Activated CD4-positive, alpha-beta T cell treated with anti-CD3 and anti-CD28 coated beads for 48 hours (primary cell): Measurements from ENCODE around the gene JPH2.
"Not testable (repeated sequence)": the region's sequence is repeated elsewhere in the genome, so short reads cannot be mapped to it uniquely, and the experiment has no call there.

Source experiments
- DNase-seq: peaks from one replicate; pipeline ENCODE4 v3.0.0-alpha.2; 2020

Gene JPH2

DNA sequence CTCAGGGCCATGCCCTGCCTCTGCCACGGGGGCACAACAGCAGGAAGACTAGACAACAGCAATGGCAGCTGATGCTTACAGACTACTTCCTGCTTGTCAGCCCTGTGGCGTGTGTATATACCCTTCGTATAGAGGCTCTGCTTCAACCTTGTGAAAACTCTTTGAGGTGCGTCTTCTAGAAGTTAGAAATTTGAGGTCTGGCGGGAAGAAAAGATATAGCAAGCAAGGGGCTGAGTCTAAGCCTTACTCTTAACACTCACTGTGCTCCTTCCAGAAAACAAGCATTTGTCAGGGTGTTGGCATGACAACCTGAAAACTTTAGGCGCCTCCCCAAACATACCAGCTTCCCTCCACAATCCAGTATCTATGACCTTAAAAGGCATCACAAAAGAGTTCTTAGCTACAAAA, 33.3 kb downstream of the JPH2 start:
- no peak for DNase-seq

DNA sequence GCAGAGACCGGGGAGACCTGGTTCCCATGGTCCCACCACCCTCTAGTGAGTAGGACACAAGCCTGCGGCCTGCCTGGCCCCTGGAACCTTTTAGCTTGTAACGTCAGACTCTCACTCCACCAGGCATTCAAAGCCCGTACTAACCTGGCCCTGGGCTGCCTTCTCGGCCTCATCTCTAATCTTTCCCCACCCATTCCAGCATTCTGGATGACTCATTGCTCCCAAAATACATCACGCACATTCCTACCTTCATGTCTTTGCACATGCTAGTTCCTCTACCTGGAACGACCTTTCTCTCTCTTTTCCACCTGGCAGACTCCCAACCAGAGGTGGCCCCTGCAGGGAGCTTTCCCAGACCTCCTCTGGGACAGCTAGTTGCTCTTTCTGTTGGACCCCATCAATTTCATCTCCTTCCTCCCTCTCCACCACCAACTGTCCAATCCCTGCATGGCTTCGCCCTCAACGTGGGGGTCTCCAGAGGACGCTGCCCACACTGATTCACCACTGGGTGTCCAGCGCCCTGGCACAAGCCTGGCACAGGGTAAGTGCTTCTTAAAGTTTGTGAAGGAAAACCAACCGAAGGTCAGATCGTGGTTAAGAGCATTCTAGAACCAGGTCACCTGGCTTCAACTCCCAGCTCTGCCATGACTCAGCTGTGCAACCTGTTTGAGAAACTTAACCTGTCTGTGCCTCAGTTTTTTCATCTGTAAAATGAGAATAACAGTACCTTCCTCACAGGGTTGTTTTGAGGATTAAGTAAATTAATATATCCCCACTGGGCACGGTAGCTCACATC, 35.2 kb downstream of the JPH2 start:
- DNase-seq, result no peak

DNA sequence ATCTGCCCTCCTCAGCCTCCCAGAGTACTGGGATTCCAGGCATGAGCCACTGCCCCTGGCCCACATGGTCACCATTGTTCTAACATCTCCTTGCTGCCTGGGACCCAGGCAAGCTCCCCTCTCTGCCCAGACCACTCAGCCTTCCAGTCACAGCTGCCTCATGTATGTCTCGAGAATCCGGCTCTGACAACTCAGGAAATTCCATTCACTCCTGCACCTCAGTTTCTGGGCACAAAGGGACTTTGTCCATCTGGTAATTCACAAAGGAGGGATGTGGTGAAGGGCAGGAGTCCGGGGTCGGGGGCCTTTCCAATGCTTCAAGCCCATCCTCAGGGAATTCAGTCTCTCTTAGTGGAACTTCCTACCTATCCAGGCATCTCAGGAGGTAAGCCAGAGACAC, 40.7 kb downstream of the JPH2 start:
- DNase-seq, result no peak

DNA sequence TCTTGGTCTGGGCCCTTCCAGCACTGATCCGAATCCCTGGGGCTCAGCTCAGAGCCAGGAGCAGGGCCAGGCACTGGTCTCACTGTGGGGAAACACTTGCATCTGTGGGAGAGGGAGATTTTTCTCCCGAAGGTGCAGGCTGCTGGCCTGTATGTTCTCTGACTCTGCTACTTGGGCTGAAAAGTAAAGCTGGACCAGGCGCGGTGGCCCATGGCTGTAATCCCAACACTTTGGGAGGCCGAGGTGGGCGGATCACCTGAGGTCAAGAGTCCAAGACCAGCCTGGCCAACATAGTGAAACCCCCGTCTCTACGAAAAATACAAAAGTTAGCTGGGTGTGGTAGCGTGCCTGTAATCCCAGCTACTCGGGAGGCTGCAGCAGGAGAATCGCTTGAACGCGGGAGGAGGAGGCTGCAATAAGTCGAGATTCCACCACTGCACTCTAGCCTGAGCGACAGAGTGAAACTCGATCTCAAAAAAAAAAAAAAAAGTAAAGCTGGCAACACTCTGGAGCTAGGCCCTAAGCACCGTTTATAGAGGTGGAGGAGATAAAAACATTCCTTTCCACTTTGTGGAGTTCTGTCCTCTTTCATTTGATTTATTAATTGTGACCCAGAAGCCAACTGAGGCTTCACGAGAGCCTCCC, 41.7 kb downstream of the JPH2 start:
- no peak for DNase-seq

DNA sequence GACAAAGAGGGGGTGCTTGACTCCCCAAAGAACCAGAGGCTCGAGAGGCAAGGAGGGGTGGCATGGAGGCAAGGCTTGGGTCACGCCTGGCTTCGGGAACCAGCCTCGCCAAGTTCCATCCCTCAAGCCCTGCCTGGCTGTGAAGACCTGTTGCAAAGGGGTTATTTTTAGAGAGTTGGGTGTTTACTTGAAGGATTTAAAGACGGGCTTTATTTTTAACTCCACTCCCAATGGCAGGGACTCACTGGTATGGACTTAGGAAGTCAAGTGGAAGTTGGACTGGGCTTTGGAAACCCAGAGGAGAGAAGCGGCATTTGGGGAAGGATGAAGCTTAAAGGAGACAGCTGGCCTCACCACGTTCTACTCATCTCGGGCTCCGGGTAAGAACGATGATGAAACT, 43.1 kb downstream of the JPH2 start:
- DNase-seq, result no peak

DNA sequence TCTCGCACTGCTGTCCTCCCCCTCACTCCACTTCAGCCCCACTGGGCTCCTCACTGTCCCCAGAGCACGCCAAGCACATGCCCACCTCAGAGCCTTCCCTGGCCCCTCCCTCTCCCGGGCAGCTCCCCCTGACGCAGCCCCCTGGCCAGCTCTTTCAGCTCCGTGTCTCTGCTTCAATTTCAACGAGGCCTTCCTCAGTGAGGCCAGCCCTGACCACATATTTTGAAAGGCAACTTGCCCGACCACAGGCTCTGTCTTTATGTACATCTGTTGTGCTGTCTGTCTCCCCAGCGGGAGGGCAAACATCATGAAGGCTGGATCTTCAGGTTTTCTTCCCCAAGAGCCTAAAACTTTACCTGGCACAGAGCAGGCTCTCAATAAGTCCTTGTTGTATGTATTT, 44.6 kb downstream of the JPH2 start:
- DNase-seq, result no peak

DNA sequence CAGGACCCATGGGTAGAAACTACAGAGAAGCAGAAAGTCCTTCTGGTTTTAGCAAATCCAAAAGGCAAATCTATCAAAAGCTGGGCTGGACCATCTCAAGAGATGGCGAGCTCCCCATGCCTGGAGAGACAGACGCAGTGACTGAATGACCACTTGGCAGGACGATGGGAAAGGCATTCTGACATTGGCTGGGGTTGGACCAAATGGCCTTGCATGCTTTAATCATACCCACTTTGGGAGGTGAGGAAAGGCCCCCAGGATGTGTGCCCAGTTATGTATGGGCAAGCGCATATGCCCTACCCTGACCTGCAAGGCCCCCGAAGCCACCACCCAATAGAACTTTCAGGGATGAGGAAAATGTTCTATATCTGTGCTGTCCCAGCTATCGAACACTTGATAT, 45.1 kb downstream of the JPH2 start:
- DNase-seq, result no peak

DNA sequence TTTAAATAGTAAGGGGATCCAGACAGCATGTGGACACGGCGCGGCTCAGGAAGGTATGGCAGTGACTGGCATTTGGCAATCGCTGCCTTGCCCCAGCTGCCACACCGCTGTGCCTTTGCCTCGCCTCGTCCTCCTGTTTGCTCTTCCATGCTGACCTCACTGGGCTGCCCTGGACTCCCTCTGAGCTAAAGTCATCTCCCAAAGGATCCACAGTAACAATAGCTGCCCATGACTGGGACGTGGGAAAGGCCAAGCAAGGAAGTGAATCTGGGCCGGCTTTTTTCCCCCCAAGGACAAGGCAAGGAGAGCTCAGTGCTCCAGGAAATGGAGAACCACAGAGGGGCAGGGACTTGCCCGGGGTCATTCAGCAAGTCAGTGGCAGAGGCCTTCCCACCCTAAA, 48.1 kb downstream of the JPH2 start:
- DNase-seq, result no peak

DNA sequence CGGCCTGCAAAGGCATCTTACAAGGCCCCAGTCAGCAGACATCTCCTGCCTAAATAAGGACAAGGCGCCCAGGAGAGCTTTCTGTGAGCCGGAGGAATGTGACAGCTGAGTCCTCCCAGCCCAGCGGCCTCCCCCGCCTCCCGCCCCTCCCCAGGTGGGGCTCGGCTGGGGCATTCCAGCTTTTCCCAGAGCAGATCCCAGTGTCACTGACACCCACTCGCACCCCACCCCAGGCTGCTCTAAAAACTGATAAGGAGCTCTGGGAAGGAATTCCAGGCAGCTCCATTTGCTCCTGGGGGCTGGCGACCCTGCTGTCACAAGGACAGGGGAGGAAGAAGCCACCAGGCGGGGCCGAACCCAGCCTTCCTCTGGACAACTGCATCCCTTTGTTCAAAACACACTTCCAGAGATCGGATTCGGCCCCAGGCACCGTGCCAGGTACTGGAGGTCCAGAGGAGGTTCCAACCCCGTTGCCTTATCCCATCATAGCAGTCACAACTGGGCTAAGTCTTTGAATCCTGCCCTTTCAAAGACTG, 49.7 kb downstream of the JPH2 start:
- DNase-seq, result no peak

DNA sequence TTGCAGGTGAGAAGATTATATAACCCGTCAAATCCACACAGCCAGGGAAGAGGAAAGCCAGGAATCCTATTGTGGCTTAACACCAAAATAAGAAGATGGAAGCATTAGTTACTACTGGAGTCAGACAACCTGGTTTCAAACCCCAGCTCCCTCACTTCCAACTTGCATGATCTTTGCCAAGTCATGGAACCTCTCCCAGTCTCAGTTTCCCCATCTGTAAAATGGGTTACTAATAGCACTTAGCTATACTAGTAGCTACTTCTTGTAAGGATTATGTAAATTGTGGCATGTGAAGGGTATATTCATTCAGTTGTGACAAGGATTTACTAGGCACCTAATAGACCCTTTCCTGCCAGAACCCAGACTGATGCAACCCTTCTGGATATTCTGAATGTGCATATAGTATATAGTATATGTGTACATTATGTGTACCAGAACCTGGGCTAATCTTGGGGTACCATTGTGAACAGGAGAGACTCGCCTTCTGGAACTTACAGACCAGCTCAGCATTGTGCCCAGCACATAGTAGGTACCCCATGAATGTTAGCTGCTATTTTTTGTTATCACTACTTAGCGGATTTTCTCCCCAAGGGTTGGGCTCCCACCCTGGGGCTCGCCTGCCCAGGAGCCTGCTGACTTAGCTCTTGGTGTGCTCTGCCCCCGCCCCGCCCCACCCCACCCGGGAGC, 50.3 kb downstream of the JPH2 start:
- no peak for DNase-seq

DNA sequence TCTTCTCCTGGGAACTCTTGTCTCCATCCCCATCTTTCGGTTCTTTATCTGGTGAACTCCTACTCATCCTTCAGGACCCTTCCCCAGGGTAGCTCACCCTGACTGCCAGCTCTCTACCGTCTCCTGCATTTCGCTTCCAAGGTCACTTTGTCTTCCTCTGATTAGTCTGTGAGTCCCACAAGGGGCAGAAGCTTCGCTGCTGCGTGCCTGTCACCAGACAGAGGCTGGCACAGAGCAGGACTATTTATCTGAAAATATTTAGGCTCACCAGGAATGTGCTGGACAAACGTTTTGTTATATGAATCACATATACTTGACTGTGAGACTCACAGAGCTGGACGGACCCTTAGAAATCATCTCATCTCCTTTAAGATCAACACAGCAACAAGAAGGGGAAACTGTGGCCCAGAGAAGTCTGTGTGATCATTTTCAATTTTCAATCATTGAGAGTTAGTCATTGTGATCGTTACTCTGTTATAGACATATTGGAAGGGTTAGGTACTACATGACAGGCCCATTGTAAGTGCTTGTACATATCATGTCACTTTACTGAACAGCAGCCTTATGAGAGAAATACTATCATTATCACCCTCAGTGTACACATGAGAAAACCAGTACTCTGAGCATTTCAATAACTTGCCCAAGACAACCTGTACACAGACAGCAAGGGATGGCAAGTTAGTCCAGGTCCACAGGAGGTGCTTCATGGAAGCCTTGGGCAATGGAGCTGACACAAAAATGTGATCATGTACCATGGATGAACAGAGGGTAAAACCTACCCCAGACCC, 51.4 kb downstream of the JPH2 start:
- no peak for DNase-seq

DNA sequence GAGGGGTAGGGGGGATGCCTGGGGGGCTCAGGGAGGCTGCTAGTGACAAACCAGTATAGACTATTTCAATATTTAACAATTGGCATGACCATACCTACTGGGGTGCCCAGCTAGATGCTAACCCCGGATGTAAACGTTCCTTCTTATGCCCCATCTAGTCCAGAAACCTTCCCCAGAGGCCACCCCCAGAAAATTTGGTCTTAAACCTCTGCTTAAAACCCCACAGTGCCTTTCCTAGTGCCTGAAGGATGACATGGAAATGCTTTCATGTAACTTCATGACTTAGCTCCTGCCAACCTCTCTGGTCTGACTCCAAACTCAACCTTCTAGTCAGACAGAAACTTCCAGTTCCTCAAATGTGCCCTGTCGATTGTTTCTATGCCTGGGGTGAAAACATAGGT, 52.0 kb downstream of the JPH2 start:
- peak; percentile 27 for DNase-seq

DNA sequence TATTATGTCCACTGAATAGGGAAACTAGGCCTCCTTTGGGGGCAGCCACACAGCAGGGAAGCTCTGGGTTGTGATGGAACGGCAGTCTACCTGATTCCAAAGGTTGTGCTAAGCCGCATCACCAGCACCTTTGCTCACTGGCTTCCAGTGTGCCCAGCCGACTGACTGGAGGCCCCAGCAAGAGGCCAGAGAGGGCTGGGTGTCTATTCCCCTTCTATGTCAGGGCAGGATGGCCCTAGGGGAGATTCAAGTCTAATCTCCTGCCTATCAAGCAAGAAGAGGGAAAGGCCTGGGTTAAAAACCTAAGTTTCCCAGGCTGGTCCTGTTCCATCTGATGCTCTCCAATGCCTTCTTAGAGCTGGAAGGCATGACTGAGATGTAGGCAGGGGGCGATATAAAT, 53.6 kb downstream of the JPH2 start:
- no peak for DNase-seq

DNA sequence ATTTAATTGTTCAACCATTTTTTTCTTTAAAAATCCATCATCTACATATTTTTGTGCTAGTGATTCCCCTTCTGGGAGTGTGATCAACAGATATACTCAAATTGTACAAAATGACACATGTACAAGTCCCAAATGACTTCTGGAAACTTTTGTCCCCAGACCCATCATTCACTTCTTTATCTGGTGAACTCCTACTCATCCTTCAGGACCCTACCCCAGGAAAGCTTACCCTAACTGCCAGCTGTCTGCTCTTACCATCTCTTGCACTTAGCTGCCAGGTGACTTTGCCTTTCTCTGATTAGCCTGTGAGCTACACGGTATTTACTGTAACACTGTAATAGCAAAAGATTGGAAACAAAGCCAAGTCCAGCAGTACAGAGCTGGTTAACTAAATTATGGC, 55.3 kb downstream of the JPH2 start:
- DNase-seq, result no peak

DNA sequence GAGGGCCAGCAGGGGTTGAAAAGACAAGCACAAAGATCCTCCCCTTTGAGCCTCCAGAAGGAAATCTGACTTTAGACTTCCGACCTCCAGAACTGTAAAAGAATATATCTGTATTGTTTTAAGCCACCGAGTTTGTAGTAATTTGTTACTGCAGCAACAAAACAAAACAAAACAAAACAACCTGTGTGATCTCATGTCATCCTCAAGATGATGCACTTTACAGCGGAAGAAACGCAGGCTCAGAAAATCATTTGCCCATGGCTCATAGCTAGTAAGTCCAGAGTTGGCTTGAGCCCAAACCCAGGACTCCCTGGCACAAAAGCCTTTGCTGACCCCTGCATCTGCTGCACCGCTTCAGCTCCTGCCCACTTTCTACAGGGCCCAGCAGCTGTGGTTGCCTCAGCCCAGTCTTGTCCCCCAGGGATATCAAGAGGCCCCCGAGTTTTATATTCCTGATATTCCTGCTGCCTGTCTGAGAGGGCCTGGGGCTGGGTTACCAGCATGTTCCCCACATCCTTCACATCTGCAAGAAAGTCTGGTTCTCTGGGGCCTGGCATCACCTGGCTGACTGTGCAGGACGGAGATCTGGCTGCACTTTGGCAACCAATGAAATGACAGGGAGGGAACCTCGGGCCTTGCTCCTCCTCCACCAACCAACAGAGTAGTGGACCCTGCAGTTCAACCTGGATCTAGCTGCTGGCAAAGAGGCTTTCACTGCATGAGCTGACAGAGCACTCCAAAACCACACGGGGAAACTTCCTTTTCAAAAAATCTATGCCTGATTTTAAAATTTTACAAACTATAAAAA, 56.9 kb downstream of the JPH2 start:
- DNase-seq, result no peak

DNA sequence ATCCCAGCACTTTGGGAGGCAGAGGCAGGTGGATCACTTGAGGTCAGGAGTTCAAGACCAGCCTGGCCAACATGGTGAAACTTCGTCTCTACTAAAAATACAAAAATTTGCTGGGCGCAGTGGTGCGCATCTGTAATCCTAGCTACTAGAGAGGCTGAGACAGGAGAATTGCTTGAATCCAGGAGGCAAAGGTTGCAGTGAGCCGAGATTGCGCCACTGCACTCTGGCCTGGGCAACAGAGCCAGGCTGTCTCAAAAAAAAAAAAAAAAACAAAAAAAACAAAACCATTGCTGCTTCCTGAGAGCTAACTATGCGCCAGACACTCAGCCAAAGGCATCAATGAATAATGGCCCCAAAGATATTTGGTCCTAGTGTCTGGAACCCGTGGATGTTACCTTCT, 57.7 kb downstream of the JPH2 start:
- DNase-seq, result not testable (repeated sequence)

DNA sequence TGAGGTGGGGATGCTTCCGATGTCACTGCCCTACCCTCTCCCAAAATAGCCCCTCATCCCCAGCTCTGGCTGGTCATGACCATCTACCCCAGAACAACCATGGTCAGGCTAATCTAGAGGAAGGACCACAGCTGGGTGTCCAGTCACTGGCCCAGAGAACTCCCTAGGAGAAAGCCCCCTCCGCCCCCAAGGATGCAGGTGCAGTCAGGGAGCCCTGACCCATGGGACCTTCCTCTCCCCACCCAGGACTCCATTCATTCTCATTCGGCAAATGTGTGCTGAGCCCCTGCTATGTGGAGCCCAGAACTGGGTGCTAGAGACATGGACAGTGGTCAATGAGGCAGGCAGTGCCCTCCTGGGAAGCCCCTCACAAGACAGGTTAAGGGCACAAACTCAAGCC, 60.5 kb downstream of the JPH2 start:
- DNase-seq, result no peak

DNA sequence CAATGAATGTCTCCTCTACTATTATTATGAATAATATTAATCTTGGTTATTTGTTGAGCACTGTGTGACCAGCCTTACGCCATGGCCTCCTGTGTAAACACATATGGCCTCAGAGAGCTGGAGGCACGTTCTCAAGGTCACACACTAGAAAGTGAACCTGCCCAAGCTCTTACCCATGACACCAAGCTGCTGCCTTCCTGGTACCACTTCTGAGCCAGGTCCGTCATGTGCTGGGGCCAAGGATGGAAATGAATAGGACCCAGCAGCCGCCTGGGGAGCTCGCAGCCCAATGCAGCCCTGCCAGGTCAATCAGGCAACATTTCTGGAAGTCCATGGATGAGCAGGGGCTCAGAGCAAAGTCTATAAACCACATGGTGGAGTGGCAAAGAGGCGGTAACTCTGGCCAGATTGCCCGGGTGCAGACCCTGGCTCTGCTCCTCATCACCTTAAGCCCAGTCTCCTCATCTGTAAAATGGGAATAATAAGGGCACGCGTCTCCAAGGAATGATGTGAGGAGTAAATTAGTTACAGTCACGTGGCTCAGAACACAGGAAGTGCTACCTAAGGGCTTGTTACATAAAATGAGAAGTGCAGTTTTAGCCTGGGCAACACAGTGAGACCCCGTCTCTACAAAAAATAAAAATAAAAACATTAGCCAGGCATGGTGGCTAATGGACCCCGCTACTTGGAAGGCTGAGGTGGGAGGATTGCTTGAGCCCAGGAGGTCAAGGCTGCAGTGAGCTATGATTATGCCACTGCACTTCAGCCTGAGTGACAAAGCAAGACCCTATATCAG, 61.5 kb downstream of the JPH2 start:
- no peak for DNase-seq

DNA sequence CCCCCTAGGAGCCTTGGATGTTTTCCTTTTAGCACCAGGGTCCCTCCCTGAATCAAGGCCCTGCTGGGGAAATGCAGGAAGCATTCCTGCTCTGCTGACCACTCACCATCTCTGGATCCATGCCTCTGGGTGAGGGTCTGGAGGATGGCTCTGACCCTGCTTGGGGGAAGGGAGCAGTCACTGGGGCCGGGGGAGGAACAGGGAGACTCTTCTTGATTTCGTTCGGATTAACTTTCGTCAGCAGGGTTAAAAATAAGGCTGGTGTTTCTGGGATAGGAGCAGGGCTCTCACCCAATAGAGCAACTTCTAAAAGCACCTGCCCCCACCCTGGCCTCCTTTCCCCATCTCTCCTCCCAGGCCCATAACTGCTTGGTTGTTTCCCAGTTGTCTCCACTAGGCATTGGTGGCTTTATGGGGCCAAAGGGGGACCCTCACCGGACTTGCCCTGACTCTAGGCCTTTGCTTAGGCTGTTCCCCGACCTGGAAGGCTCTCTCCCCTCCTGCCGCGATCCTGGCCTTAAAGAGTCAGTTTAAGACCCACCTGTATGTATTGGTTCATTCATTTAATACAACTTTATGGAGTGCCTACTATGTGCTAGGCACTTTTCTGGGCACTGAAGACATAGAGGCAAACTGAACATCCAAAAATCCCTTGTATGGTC, 63.0 kb downstream of the JPH2 start:
- no peak for DNase-seq

DNA sequence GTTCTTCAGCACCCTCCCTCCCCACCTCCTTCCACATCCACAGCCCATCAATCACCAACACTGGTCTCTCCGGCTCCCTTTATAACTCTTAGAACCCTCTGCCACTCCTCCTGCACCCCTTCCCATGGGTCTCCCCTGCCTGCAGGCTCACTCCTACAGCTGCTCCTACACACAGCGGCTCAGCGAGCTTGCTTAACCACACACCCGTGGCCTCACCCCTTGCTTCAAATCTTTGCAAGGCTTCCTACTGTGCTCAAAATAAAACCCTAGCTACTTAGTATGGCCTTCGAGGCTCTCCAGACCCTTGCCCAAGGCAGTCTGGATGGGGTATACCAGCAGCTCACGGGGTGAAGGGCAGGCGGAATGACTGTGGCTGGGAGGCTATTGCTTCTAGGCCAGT, 63.7 kb downstream of the JPH2 start:
- no peak for DNase-seq
